Measurements from ENCODE around the gene DDX18.
"Not testable (repeated sequence)": the region's sequence is repeated elsewhere in the genome, so short reads cannot be mapped to it uniquely, and the experiment has no call there.

The DDX18 gene

DNA sequence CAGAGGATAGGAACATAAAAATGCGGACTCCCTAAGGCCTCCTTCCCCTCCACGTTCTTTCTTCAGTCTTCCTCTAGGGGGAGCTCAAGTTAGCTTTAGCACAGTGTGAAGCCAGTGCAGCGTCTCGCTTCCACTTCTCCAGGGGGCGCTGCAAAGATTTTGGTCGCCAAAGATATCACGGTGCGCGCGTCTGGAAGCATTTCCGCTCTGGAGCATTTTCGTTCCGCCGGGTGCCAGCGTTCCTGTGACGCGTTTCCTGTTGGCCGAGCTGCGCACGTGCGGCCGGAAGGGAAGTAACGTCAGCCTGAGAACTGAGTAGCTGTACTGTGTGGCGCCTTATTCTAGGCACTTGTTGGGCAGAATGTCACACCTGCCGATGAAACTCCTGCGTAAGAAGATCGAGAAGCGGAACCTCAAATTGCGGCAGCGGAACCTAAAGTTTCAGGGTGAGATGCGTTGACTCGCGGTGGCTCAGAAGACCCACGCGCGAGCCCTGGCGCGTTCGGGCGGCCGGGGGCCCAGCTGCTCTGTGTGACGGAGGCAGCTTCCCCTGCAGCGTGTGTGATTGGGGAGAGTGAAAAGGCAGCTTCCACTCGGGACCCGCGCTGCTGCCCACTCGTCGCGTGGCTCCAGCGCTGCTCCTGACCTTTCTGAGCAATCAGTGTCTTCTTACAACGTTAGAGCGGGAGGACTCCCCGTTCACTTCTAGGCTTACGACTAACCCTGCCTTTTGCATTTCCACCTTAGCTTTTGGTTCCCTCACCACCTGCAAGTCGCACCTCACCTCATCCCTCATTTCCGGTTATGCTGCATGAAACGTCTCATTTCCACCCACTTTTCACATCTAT is at the start of gene DDX18:
DDX18 (plus strand) TSS at position 275 of the 848 bp plus-strand sequence; CDS start at position 362, 87 bp downstream.
- peak; percentile 95 for DNase-seq (ENCODE audit: low read depth, low spot score)

- DNase-seq (ENCODE audit: low read depth, low spot score) = no peak
These were observed 43.8 kb upstream of the DDX18 start for GRCh38 chr2:117770730-117771129.

GRCh38 chr2:117771969-117772630 is 42.4 kb upstream of the DDX18 start:
- DNase-seq (ENCODE audit: low read depth, low spot score) = no peak

DNA sequence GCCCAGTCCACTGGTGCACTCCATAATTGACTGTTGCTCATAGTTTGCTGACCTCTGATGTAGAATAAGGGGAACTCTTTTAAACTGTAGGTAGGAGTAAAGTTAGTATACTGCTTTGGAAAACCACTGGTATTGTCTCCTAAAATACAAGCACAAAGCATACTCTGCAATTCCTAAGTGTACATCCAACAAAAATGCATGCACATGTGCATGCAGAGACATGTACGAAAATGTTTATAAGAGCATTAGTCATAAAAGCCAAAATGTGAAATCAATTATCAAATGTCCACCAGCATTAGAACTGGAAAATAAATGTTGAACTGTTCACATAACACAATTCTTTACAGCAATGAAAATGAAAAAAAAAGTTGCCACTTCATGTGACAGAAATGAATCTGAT is 39.8 kb upstream of the DDX18 start:
- no peak for DNase-seq (ENCODE audit: low read depth, low spot score)

GRCh38 chr2:117775703-117776219 is 38.7 kb upstream of the DDX18 start:
- no peak for DNase-seq (ENCODE audit: low read depth, low spot score)

- DNase-seq (ENCODE audit: low read depth, low spot score) = no peak
These were observed 37.6 kb upstream of the DDX18 start for GRCh38 chr2:117776888-117777287.

DNA sequence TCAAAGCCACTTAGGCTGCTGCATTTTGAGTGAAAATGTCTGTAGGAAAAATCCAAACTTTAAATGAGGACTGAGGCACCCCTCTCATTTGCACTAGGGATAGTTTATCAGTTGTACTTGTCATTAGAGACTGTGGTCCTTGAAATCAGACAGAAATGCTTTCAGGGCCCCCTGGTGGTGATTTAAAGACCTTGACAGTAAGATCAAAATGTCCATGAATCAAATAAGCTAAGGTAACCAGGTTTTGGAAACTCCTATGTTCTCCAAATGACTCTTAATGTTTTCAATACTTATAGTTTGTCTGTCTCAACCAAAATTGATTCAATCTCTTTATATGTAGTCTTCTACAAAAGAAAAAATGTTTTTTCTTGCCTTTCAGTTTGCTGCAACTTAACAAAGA is 28.8 kb upstream of the DDX18 start:
- DNase-seq (ENCODE audit: low read depth, low spot score) = no peak

DNA sequence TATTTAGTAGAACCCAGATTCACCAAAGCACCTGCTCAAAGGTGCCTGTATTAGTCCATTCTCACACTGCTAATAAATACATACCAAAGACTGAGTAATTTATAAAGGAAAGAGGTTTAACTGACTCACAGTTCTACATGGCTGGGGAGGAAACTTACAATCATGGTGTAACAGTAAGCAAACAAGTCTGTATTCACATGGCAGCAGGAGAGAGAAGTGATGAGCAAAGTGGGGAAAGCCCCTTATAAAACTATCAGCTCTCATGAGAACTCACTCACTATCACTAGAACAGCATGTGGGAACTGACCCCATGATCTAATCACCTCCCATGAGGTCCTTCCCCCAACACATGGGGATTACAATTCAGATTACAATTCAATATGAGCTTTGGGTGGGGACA is 28.0 kb upstream of the DDX18 start:
- DNase-seq (ENCODE audit: low read depth, low spot score) = no peak

DNA sequence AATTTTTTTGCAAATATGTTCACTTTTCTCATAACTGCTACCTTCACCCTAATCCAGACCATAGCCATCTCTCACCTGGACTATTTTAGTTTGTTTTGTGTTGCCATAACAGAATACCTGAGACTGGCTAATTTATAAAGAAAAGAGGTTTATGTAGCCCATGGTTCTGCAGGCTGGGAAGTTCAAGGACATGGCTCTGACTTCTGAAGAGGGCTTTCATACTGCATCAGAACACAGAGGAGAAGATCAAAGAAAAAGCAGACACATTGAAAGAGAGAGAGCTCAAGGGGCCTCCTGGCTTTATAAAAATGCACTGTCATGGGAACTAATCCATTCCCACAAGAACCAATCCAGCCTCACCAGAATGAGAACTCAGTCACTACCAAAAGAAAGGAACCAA is 25.0 kb upstream of the DDX18 start:
- DNase-seq (ENCODE audit: low read depth, low spot score) = no peak

- no peak for DNase-seq (ENCODE audit: low read depth, low spot score)
These were observed 19.8 kb upstream of the DDX18 start for GRCh38 chr2:117794668-117795067.

GRCh38 chr2:117801826-117802225 is 12.7 kb upstream of the DDX18 start:
- no peak for DNase-seq (ENCODE audit: low read depth, low spot score)

- not testable (repeated sequence) for DNase-seq (ENCODE audit: low read depth, low spot score)
These were observed 10.7 kb upstream of the DDX18 start for GRCh38 chr2:117803644-117804325.

GRCh38 chr2:117812443-117812842 is 2.0 kb upstream of the DDX18 start:
- DNase-seq (ENCODE audit: low read depth, low spot score) = no peak

GRCh38 chr2:117815946-117816345 is 1.5 kb downstream of the DDX18 start:
- no peak for DNase-seq (ENCODE audit: low read depth, low spot score)

GRCh38 chr2:117818921-117819320 is 4.4 kb downstream of the DDX18 start:
- DNase-seq (ENCODE audit: low read depth, low spot score) = no peak

GRCh38 chr2:117820444-117820843 is 6.0 kb downstream of the DDX18 start:
- DNase-seq (ENCODE audit: low read depth, low spot score) = no peak

DNA sequence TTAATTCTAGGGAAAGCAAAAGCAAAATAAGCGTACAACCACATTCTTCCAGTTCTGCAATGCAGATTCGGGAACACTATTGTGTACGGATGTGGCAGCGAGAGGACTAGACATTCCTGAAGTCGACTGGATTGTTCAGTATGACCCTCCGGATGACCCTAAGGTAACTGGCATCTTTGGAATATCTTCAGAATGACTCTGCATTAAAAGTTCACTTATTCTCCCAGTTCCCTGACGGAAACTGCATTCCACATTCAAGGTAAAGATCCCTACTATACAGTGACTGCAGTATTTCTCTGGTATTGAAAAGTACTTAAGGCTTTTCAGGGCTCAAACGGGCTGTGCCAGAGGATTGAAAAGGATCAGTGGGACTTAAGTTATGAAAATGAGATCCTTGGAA is 10.9 kb downstream of the DDX18 start:
- no peak for DNase-seq (ENCODE audit: low read depth, low spot score)

GRCh38 chr2:117827464-117827863 is 13.0 kb downstream of the DDX18 start:
- not testable (repeated sequence) for DNase-seq (ENCODE audit: low read depth, low spot score)

DNA sequence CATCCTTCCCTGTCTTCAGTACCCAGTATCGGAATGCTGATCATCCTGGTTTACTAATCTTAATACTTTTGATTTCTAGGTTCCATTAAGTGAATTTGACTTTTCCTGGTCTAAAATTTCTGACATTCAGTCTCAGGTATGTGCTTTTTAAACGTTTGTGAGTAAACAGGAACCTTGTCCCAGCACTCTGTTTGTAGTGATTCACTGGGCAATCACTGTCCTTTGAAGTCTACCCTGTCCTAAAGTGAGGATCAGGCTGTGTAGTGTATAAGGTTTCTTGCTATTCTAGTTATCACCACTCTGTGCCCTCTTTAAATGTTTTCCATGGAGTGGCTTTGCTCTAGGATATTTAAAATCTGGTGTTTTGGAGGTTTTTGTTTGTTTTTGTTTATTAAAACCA is 14.4 kb downstream of the DDX18 start:
- DNase-seq (ENCODE audit: low read depth, low spot score) = no peak

DNA sequence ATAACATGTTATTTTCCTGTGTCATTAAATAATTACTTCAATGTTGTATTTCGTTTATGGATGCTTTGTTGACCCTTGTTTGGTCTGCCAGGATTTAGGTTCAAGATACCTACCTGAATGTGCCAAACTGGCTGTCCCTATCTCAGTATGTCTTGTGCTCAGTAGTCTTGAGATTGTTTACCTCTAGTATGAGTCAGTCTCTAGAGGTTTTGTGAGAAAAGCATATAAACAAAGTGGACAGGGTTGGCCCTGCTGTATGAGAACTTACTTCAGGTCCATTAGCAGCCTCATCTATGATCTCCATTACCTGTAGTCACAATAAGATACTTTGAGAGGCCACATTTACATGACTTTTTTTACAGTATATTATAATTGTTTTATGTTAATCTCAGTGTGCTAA is 17.8 kb downstream of the DDX18 start:
- DNase-seq (ENCODE audit: low read depth, low spot score) = no peak

GRCh38 chr2:117832905-117833613 is 18.6 kb downstream of the DDX18 start:
- DNase-seq (ENCODE audit: low read depth, low spot score) = no peak

DNA sequence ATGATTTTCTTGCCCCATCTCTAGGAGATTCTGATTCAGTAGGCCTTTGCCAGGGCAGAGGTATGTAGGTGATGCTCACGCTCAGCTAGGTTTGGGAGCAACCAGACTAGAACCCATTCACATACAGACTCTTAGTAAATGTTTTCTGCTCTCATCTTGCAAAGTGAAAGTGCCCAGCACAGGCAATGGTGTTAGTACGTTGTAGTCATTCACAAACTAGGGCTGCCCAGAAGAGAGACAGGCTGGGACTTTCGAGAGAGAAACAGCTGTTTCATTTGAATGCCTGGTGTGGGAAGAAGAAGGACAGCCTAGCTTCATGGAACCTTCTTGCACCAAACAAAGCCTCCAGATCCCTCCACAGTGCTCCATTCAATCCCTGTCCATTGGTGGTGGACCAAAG is 19.4 kb downstream of the DDX18 start:
- DNase-seq (ENCODE audit: low read depth, low spot score) = no peak
